ENCODE results near the gene JMJD8.
A peak's percentile ranks its signal among the peaks of the same experiment; 100 is the strongest.

The JMJD8 gene

DNA sequence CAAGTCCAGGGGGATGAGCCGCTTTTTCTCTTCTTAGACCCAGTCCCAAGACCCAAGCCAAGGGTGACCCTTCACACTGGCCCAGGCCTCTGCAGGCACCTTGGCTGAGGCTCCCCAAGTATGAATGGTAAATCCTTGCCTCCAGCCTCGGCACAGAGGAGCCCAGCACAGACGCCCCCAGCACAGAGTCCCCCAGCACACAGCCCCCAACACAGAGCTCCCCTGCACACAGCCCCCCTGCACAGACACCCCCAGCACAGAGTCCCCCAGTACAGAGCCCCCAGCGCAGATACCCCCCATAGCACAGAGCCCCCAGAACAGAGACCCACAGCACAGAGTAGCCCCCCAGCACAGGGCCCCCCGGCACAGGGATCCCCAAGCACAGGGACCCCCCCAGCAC is 43.5 kb downstream of the JMJD8 start:
- Histone ChIP-seq H3K4me3 (ENCODE audit: low read length in 2 of 2) (no peak overlapping the region), H3K27ac (ENCODE audit: low read depth in 2 of 2, low read length in 2 of 2) (peak overlapping the region in 1 of 2 donors; percentile 91), H3K9me3 (ENCODE audit: control insufficient read depth in 2 of 2, low read length in 2 of 2) (no peaks in the 10 kb centered on the region), H3K9ac (ENCODE audit: low read depth in 1 of 2, low read length in 2 of 2) (peak overlapping the region in 1 of 2 donors; percentile 94), H3K4me1 (ENCODE audit: control insufficient read depth in 2 of 2, insufficient read depth in 2 of 2, low read length in 2 of 2) (peaks cover 30 to 36% of the 10 kb centered on the region in 2 donors), H3K36me3 (ENCODE audit: control insufficient read depth in 2 of 2, insufficient read depth in 2 of 2, low read length in 2 of 2) (no peaks in the 10 kb centered on the region), H3K27me3 (ENCODE audit: control insufficient read depth in 2 of 2, insufficient read depth in 2 of 2, low read length in 2 of 2) (no peaks in the 10 kb centered on the region)

DNA sequence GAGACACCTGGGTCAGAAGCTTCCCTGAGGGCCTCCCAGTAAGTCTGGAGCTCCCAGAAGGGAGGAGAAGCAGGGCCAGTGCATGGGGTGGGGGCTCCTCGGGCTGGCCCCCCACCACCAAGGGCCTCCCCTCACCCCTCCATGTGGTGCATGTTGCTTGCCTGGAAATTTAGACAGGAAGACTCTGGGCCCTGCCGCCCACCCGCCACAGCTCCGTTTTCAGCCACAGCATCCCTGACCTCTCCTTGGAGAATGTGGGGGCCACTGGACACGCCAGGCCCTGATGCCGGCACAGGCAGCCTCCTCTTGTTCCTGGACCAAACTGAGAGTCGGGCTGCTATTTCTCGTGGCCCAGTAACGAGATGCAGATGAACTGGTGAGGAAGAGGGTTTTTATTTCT is 45.3 kb downstream of the JMJD8 start:
- H3K36me3 ChIP-seq (ENCODE audit: control insufficient read depth in 2 of 2, insufficient read depth in 2 of 2, low read length in 2 of 2) = no peaks in the 10 kb centered on the region
- peaks cover 24 to 27% of the 10 kb centered on the region in 2 donors for H3K4me1 ChIP-seq (ENCODE audit: control insufficient read depth in 2 of 2, insufficient read depth in 2 of 2, low read length in 2 of 2)
- H3K27ac ChIP-seq (ENCODE audit: low read depth in 2 of 2, low read length in 2 of 2) = no peak overlapping the region
- no peak overlapping the region for H3K4me3 ChIP-seq (ENCODE audit: low read length in 2 of 2)
- H3K9ac ChIP-seq (ENCODE audit: low read depth in 1 of 2, low read length in 2 of 2) = no peak overlapping the region
- no peaks in the 10 kb centered on the region for H3K9me3 ChIP-seq (ENCODE audit: control insufficient read depth in 2 of 2, low read length in 2 of 2)
- no peaks in the 10 kb centered on the region for H3K27me3 ChIP-seq (ENCODE audit: control insufficient read depth in 2 of 2, insufficient read depth in 2 of 2, low read length in 2 of 2)

DNA sequence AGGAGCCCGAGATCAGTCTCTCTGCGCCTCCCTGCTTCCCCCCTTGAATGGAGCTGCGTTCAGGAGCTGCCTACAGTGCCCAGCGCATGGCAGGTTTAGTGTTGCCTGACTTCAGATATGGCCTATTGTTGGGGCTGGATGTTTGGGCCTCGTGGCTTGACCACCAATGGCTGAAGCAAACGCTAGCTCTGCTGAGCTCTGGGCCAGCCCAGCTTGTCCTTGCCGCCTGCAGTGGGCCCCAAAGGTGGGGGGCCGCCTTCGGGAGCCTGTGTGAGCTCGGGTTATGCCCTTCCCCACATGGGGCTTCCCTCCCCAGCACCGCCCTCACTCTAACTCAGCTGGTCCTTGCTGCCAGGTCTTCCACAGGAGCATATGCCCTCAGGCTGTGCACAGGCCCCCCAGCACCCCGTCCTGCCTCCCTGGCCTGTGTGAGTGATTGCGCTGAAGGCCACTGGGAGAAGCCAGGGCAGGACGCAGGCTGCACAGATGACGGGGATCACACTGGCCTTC is 46.0 kb downstream of the JMJD8 start:
- H3K27me3 ChIP-seq (ENCODE audit: control insufficient read depth in 2 of 2, insufficient read depth in 2 of 2, low read length in 2 of 2) = no peaks in the 10 kb centered on the region
- H3K27ac ChIP-seq (ENCODE audit: low read depth in 2 of 2, low read length in 2 of 2) = no peak overlapping the region
- no peak overlapping the region for H3K9ac ChIP-seq (ENCODE audit: low read depth in 1 of 2, low read length in 2 of 2)
- no peaks in the 10 kb centered on the region for H3K9me3 ChIP-seq (ENCODE audit: control insufficient read depth in 2 of 2, low read length in 2 of 2)
- no peak overlapping the region for H3K4me3 ChIP-seq (ENCODE audit: low read length in 2 of 2)
- peaks cover 19 to 21% of the 10 kb centered on the region in 2 donors for H3K4me1 ChIP-seq (ENCODE audit: control insufficient read depth in 2 of 2, insufficient read depth in 2 of 2, low read length in 2 of 2)
- peaks cover 0 to 5% of the 10 kb centered on the region in 2 donors for H3K36me3 ChIP-seq (ENCODE audit: control insufficient read depth in 2 of 2, insufficient read depth in 2 of 2, low read length in 2 of 2)

DNA sequence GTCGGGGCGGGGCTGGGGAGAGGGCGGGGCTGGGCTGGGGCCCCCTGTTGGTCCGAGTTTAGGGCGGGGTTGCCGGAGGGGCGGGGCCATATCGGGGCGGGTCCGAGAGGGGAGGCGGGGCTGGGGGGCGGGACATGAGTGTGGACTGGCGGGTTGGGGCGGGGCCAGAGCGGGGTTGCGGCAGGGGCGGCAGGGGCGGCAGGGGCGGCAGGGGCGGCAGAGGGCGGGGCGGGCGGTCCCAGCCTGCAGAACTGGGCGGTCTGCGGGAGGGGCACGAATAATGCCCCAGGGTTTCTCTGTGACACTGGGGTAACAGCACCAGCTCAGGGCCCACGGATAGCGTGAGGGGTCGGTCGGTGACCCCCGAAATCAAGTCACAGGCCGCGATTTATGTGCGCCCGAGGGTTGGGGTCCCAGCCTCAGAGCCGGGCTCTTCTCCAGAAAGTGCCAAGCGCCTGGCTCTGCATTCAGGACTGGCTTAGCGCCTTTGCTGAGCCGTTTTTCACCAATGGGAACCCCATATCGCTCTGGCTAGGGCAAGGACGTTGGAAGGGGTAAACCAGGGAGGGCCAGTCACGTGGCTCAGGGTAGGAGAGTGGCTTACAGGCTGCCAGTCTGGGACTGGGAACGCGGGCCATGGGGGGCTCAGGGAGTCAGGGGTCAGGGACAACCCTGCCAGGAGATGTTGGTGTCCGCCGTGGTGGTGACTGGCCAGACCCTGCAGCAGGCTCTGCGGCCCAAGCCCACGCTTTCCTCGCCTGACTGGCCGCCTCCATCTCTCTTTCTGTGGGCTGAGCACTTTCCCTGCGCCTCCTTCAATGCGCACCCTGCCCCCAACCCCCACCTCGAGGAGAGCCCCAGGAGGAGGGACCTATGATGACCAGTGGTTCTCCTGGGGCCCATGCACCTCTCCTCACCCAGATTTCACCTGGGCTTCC is 46.8 kb downstream of the JMJD8 start:
- no peaks in the 10 kb centered on the region for H3K27me3 ChIP-seq (ENCODE audit: control insufficient read depth in 2 of 2, insufficient read depth in 2 of 2, low read length in 2 of 2)
- H3K9ac ChIP-seq (ENCODE audit: low read depth in 1 of 2, low read length in 2 of 2) = peak overlapping the region; percentile 56 to 81
- peak overlapping the region; percentile 91 to 98 for H3K27ac ChIP-seq (ENCODE audit: low read depth in 2 of 2, low read length in 2 of 2)
- no peaks in the 10 kb centered on the region for H3K9me3 ChIP-seq (ENCODE audit: control insufficient read depth in 2 of 2, low read length in 2 of 2)
- peaks cover 0 to 5% of the 10 kb centered on the region in 2 donors for H3K36me3 ChIP-seq (ENCODE audit: control insufficient read depth in 2 of 2, insufficient read depth in 2 of 2, low read length in 2 of 2)
- H3K4me3 ChIP-seq (ENCODE audit: low read length in 2 of 2) = peak overlapping the region; percentile 79 to 84
- H3K4me1 ChIP-seq (ENCODE audit: control insufficient read depth in 2 of 2, insufficient read depth in 2 of 2, low read length in 2 of 2) = peaks cover 13 to 14% of the 10 kb centered on the region in 2 donors

DNA sequence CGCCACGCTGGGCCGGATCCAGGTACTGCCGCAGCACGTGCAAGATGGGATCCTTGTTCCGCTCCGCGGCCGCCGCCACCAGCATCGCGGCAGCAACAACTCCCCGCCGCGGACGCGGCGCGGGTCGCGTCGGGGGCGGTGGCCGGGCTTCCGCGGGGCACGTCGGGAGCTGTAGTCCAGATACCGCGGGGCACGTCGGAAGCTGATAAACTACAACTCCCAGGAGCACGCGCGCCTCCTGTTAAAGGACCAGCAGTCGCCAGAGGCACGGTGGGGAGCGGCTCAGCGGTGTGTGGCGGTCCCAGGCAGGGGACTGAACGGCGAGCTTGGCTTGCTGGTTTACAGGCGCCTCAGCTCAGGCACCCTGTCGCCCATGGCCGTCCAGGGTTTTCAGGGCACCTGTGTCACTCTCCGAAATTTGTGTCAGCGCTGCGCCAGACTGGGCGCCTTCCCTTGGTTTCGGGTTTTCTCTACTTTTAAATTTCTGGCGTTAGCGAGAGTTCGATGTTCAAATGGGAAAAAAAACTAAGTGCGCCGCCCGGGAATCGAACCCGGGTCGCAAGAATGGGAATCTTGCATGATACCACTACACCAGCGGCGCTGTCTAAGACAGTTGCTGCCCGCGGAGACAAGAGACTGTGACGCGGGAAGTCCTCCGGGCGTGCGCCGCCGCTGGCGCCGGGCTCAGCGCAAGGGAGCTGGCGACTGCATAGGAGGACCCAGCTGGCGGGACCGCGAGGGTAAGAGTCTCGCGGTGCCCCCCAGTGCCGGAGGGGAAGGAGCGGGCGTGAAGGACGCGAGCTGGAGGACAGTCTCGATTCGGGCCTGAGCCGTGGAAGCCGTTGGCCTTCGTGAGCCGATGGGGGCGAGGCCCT is 47.7 kb downstream of the JMJD8 start, which contains the start of gene METTL26:
METTL26 (minus strand) TSS at position 100 of the 875 bp plus-strand sequence; CDS start at position 85, 15 bp downstream.
- H3K9me3 ChIP-seq (ENCODE audit: control insufficient read depth in 2 of 2, low read length in 2 of 2) = no peaks in the 10 kb centered on the region
- peak within 1 kb of the TSS; percentile 81 to 84 for H3K9ac ChIP-seq (ENCODE audit: low read depth in 1 of 2, low read length in 2 of 2)
- no peaks in the 10 kb centered on the region for H3K27me3 ChIP-seq (ENCODE audit: control insufficient read depth in 2 of 2, insufficient read depth in 2 of 2, low read length in 2 of 2)
- peak within 1 kb of the TSS; percentile 79 to 84 for H3K4me3 ChIP-seq (ENCODE audit: low read length in 2 of 2)
- peaks cover 13 to 14% of the 10 kb centered on the region in 2 donors for H3K4me1 ChIP-seq (ENCODE audit: control insufficient read depth in 2 of 2, insufficient read depth in 2 of 2, low read length in 2 of 2)
- H3K27ac ChIP-seq (ENCODE audit: low read depth in 2 of 2, low read length in 2 of 2) = peak within 1 kb of the TSS; percentile 91 to 98
- peaks cover 0 to 5% of the 10 kb centered on the region in 2 donors for H3K36me3 ChIP-seq (ENCODE audit: control insufficient read depth in 2 of 2, insufficient read depth in 2 of 2, low read length in 2 of 2)

DNA sequence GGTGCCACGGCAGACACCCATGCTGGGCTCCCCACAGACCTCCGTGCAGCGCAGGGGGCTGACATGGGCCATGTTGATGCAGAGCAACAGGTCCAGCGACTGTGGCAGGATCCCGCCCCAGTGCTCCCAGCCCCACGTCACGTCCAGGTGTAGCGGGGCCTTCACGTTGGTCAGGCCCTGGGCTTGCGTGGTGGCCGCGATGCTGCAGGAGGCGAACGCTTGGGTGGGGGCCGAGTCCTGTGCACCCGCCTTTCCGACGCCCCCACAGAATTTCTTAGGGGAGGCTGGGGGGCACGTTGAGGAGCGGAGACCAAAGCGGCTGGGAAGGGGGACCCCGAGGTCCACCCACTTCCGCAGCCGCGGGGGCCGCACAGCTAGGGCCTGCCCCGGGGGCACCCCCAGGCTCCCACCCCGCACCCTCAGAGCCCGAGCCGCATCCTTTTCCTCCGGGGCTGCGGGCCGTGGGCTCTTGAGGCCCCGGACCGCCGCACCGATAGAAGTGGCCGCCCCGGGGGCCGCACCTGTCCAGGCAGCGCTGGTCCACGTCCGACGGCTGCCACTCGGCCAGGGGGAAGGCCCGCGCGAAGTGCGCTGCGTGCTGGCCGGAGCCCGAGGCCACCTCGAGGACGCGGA is 48.4 kb downstream of the JMJD8 start:
- H3K9me3 ChIP-seq (ENCODE audit: control insufficient read depth in 2 of 2, low read length in 2 of 2) = no peaks in the 10 kb centered on the region
- peak overlapping the region; percentile 91 to 98 for H3K27ac ChIP-seq (ENCODE audit: low read depth in 2 of 2, low read length in 2 of 2)
- H3K36me3 ChIP-seq (ENCODE audit: control insufficient read depth in 2 of 2, insufficient read depth in 2 of 2, low read length in 2 of 2) = peaks cover 0 to 5% of the 10 kb centered on the region in 2 donors
- peaks cover 14 to 21% of the 10 kb centered on the region in 2 donors for H3K4me1 ChIP-seq (ENCODE audit: control insufficient read depth in 2 of 2, insufficient read depth in 2 of 2, low read length in 2 of 2)
- H3K27me3 ChIP-seq (ENCODE audit: control insufficient read depth in 2 of 2, insufficient read depth in 2 of 2, low read length in 2 of 2) = no peaks in the 10 kb centered on the region
- peak overlapping the region; percentile 79 to 84 for H3K4me3 ChIP-seq (ENCODE audit: low read length in 2 of 2)
- peak overlapping the region; percentile 52 to 81 for H3K9ac ChIP-seq (ENCODE audit: low read depth in 1 of 2, low read length in 2 of 2)

DNA sequence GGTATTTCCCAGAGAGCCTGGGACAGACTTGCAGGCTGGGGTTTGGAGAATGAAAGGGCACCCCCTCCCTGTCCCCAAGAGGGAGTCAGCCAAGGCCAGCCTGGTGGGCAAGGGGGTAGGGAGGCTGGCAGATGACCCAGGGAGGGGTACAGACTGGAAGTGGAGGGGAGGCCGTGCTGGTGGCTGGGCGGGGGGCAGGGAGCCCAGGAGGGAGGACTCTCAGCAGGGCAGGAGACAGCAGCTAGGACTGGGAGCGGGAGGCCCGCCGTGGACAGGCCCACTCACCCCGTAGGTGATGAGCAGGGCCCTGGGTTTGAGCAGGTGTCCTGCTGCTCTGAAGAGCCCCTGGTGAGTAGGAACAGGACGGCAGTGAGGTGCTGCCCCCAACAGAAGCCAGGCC is 49.1 kb downstream of the JMJD8 start:
- Histone ChIP-seq H3K9ac (ENCODE audit: low read depth in 1 of 2, low read length in 2 of 2) (no peak overlapping the region), H3K9me3 (ENCODE audit: control insufficient read depth in 2 of 2, low read length in 2 of 2) (no peaks in the 10 kb centered on the region), H3K27me3 (ENCODE audit: control insufficient read depth in 2 of 2, insufficient read depth in 2 of 2, low read length in 2 of 2) (no peaks in the 10 kb centered on the region), H3K4me1 (ENCODE audit: control insufficient read depth in 2 of 2, insufficient read depth in 2 of 2, low read length in 2 of 2) (peaks cover 14 to 21% of the 10 kb centered on the region in 2 donors), H3K27ac (ENCODE audit: low read depth in 2 of 2, low read length in 2 of 2) (no peak overlapping the region), H3K4me3 (ENCODE audit: low read length in 2 of 2) (peak overlapping the region; percentile 79 to 84), H3K36me3 (ENCODE audit: control insufficient read depth in 2 of 2, insufficient read depth in 2 of 2, low read length in 2 of 2) (peaks cover 0 to 5% of the 10 kb centered on the region in 2 donors)

DNA sequence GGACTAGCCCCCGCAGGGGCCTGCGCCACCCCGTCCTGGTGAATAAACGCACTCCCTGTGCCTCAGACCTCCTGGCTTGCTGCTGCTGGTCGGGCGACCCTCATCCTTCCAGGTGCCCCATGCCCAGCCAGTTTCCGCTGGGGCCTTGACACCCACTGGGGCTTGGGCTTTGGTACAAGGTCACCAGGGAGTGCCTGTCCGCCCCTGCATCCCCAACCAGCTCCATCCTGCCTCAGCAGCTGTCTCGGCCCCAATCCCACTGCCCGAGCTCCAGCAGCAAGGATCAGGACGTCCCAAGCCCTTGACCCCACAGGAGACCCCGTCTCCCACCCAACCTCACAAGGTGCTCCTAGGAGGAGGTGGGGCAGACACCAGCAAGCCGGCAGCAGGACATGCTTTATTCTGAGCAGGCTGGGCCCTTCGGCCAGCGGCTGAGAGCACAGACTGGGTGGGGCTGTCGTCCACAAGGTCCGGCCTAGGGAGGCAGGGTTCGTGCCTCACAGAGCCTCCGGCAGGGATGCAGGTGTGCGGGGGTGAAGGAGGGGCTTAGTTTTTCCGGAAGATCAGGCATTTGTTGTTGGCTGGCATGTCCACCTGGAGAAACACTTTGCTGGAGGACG is 50.0 kb downstream of the JMJD8 start:
- H3K4me1 ChIP-seq (ENCODE audit: control insufficient read depth in 2 of 2, insufficient read depth in 2 of 2, low read length in 2 of 2) = peaks cover 14 to 23% of the 10 kb centered on the region in 2 donors
- no peak overlapping the region for H3K27ac ChIP-seq (ENCODE audit: low read depth in 2 of 2, low read length in 2 of 2)
- H3K27me3 ChIP-seq (ENCODE audit: control insufficient read depth in 2 of 2, insufficient read depth in 2 of 2, low read length in 2 of 2) = no peaks in the 10 kb centered on the region
- peaks cover 0 to 5% of the 10 kb centered on the region in 2 donors for H3K36me3 ChIP-seq (ENCODE audit: control insufficient read depth in 2 of 2, insufficient read depth in 2 of 2, low read length in 2 of 2)
- H3K9me3 ChIP-seq (ENCODE audit: control insufficient read depth in 2 of 2, low read length in 2 of 2) = no peaks in the 10 kb centered on the region
- H3K9ac ChIP-seq (ENCODE audit: low read depth in 1 of 2, low read length in 2 of 2) = no peak overlapping the region
- H3K4me3 ChIP-seq (ENCODE audit: low read length in 2 of 2) = no peak overlapping the region

DNA sequence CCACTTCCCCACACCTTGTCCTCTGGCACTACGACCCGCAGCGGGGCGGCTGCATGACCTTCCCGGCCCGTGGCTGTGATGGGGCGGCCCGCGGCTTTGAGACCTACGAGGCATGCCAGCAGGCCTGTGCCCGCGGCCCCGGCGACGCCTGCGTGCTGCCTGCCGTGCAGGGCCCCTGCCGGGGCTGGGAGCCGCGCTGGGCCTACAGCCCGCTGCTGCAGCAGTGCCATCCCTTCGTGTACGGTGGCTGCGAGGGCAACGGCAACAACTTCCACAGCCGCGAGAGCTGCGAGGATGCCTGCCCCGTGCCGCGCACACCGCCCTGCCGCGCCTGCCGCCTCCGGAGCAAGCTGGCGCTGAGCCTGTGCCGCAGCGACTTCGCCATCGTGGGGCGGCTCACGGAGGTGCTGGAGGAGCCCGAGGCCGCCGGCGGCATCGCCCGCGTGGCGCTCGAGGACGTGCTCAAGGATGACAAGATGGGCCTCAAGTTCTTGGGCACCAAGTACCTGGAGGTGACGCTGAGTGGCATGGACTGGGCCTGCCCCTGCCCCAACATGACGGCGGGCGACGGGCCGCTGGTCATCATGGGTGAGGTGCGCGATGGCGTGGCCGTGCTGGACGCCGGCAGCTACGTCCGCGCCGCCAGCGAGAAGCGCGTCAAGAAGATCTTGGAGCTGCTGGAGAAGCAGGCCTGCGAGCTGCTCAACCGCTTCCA is 50.6 kb downstream of the JMJD8 start:
- peaks cover 4 to 5% of the 10 kb centered on the region in 2 donors for H3K36me3 ChIP-seq (ENCODE audit: control insufficient read depth in 2 of 2, insufficient read depth in 2 of 2, low read length in 2 of 2)
- H3K27me3 ChIP-seq (ENCODE audit: control insufficient read depth in 2 of 2, insufficient read depth in 2 of 2, low read length in 2 of 2) = no peaks in the 10 kb centered on the region
- H3K27ac ChIP-seq (ENCODE audit: low read depth in 2 of 2, low read length in 2 of 2) = no peak overlapping the region
- peaks cover 14 to 23% of the 10 kb centered on the region in 2 donors for H3K4me1 ChIP-seq (ENCODE audit: control insufficient read depth in 2 of 2, insufficient read depth in 2 of 2, low read length in 2 of 2)
- H3K9me3 ChIP-seq (ENCODE audit: control insufficient read depth in 2 of 2, low read length in 2 of 2) = no peaks in the 10 kb centered on the region
- H3K9ac ChIP-seq (ENCODE audit: low read depth in 1 of 2, low read length in 2 of 2) = no peak overlapping the region
- no peak overlapping the region for H3K4me3 ChIP-seq (ENCODE audit: low read length in 2 of 2)

Measured in mucosa of rectum (tissue), 2 donors.